NB4 (cell line): ENCODE measurements around the gene OR2AE1.
A peak's percentile ranks its signal among the peaks of the same experiment; 100 is the strongest.
"Not testable (repeated sequence)": the region's sequence is repeated elsewhere in the genome, so short reads cannot be mapped to it uniquely, and the experiment has no call there.

Experiments used
- DNase-seq: peaks from one replicate; pipeline ENCODE4 v3.0.0; 2010; ENCODE audit warnings: low read depth
- H3K4me3 ChIP-seq: one replicate; pipeline ENCODE4 v1.5.1; 2011; ENCODE audit warnings: mild to moderate bottlenecking, low read depth, low read length, moderate library complexity
- MYC ChIP-seq: IDR thresholded peaks from 2 replicates; pipeline ENCODE4 v1.6.1; 2011; ENCODE audit warnings: low read depth, low read length
- POLR2A ChIP-seq: IDR thresholded peaks from 2 replicates; pipeline ENCODE4 v1.6.1; 2011; ENCODE audit warnings: mild to moderate bottlenecking; ENCODE audit not compliant: insufficient read length; ENCODE audit errors: extremely low read depth
- TF ChIP-seq, protein P1 (sequence below): IDR thresholded peaks from one replicate; pipeline ENCODE4 v1.5.1; 2012; ENCODE audit warnings: low read depth, low read length
- TF ChIP-seq, protein P2 (sequence below): IDR thresholded peaks from 2 replicates; pipeline ENCODE4 v1.6.1; 2011; ENCODE audit warnings: low read depth, low read length

The OR2AE1 gene

DNA sequence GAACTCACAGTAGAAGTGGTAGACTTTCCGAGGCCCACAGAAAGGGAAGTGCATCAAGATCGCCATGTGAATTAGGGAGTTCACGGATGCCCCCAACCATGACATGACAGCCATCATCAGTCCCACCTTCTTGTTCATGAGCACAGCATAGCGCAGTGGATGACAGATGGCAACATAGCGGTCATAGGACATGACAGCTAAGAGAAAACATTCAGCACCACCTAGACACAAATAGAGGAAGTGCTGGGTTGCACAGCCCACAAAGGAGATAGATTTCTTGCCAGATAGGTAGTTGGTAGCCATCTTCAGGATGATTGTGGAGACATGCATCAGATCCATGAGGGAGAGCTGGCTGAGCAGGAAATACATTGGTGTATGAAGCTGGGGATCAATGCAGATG lies 342 bp downstream of the OR2AE1 start:
- TF ChIP-seq, protein P1, sequence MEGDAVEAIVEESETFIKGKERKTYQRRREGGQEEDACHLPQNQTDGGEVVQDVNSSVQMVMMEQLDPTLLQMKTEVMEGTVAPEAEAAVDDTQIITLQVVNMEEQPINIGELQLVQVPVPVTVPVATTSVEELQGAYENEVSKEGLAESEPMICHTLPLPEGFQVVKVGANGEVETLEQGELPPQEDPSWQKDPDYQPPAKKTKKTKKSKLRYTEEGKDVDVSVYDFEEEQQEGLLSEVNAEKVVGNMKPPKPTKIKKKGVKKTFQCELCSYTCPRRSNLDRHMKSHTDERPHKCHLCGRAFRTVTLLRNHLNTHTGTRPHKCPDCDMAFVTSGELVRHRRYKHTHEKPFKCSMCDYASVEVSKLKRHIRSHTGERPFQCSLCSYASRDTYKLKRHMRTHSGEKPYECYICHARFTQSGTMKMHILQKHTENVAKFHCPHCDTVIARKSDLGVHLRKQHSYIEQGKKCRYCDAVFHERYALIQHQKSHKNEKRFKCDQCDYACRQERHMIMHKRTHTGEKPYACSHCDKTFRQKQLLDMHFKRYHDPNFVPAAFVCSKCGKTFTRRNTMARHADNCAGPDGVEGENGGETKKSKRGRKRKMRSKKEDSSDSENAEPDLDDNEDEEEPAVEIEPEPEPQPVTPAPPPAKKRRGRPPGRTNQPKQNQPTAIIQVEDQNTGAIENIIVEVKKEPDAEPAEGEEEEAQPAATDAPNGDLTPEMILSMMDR = peak; percentile 36
- TF ChIP-seq MYC (peak; percentile 57), POLR2A (no peak)
- TF ChIP-seq, protein P2, sequence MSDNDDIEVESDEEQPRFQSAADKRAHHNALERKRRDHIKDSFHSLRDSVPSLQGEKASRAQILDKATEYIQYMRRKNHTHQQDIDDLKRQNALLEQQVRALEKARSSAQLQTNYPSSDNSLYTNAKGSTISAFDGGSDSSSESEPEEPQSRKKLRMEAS = peak; percentile 52; the same call in 1 of the 2 replicates
- peak; percentile 73 for DNase-seq
- no peak overlapping the region for H3K4me3 ChIP-seq

DNA sequence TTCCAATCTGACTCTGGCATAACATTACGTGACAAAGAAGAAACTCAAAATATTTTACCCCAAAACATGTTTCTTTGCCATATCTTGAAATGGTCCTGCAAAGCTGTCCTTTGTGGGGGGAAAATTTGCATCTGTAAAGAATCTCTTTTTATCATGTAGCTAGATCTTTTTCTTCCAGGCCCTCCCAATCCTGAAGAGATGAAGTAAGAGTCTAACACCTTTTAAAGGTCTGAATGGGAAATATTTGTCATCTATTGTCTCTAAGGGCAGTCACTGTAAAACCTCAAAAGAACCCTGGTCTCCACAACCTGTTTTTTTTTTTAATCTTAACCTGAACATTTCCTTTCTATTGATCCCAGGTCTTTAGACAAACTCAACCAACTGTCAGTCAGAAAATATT lies 8.6 kb downstream of the OR2AE1 start:
- no peak overlapping the region for H3K4me3 ChIP-seq
- no peak for DNase-seq
- TF ChIP-seq, protein P2 = no peak
- TF ChIP-seq, protein P1 = no peak
- TF ChIP-seq MYC = no peak

DNA sequence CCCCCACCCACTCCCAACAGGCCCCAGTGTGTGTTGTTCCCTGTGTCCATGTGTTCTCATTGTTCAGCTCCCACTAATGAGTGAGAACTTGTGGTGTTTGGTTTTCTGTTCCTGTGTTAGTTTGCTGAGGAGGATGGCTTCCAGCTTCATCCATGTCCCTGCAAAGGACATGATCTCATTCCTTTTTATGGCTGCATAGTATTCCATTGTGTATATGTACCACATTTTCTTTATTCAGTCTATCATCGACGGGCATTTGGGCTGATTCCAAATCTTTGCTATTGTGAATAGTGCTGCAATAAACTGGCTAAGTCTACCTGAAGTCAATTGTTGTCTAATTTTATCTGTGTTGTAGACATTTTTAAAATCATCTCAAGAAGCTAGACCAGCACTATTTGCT lies 9.4 kb downstream of the OR2AE1 start:
- not testable (repeated sequence) for DNase-seq

DNA sequence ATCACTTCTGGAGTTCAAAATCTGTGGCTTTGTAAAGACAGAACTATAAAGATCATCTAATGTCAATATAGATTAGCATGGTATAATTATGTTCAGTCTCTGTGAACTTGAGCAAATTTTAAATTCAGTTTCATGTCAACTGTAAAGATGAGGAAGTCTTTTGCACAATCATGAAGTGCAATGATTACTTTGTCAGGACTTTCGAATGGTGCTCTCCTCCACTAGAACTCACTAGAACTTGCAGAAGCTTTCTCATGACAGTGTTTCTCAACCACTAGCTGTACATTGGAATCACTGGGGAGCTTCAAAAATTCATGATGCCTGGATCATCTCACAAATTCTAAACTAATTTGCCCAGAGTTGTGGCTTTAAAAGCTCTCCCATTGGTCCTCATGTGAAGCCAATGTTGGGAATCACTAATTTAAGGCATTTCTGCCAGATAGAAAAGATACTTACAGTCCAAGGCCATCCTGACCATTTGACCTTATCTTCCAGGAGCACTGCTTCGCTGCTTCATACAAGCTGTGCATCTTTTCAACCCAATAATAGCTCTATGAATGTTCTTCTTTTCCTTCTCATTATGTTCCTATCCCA lies 12.9 kb downstream of the OR2AE1 start:
- no peak for TF ChIP-seq MYC
- TF ChIP-seq, protein P1 = no peak
- no peak for TF ChIP-seq POLR2A
- TF ChIP-seq, protein P2 = no peak
- DNase-seq = no peak
- H3K4me3 ChIP-seq = no peak overlapping the region

More for the DNA sequence above, 9.4 kb downstream of the OR2AE1 start:
- H3K4me3 ChIP-seq = not testable (repeated sequence)

DNA sequence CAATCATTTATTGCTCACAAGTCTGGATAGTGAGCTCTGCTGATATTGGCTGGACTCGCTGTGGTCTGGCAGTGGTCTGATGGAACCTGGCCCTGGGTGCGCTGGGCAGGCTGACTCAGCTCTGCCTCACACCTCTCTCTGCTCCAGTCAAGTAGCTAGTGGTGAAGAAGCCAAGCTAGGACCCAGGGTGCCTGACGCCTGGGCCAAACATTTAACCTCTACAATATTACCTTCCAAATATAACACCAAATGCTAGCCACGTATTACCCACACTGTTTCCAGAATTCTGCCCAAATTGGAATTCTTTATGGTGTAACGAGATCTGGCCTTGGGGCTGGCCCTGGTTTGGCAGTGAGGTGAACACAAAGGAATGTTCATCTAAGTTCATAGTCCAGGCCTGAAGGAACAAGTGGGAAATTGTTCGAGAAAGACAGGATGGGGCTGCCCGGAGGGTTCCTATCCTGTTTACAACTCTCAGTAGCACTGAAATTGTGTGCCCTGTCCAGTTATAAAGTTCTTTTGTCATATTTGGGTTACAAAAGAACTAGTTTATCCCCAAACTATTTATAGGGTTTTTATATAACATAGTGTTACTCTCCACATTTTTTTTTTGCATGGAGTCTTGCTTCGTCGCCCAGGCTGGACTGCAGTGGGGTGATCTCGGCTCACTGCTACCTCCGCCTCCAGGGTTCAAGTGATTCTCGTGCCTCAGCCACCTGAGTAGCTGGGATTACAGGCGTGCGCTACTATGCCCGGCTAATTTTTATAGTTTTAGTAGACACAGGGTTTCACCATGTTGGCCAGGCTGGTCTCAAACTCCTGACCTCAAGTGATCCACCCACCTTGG lies 16.3 kb downstream of the OR2AE1 start:
- no peak for TF ChIP-seq POLR2A
- TF ChIP-seq, protein P1 = no peak
- no peak for TF ChIP-seq MYC
- TF ChIP-seq, protein P2 = no peak
- H3K4me3 ChIP-seq = no peak overlapping the region
- no peak for DNase-seq

DNA sequence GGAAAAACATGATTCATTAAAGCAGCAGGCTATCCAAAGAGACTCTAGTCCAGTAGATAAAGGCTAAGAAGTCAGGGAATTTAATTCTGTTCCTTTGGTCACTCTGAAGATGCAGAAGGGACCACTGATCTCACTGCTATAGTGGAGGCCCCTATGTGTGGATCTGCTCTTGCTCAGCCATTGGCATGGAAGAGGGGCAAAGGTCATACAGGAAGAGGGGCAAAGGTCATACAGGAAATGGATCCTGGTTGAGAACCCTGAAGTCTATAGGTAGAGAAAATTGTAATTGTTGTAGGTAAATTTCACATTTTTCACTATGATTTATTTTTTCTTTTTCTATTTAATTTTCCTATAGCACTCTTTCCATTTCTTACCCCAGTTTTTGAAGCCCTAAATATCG lies 21.6 kb downstream of the OR2AE1 start:
- TF ChIP-seq POLR2A = no peak
- no peak overlapping the region for H3K4me3 ChIP-seq
- DNase-seq = no peak
